ENCODE results near the gene MCAM.

The MCAM gene

GRCh38 chr11:119355091-119355843 is 38.3 kb upstream of the MCAM start:
- DNase-seq = no peak
- TF ChIP-seq GATA1 (IDR thresholded peaks at IDR 0.05; ENCODE audit: low read depth, low read length) = no peak
- TF ChIP-seq POLR2A (IDR thresholded peaks at IDR 0.05; ENCODE audit: low read length) = no peak

GRCh38 chr11:119352857-119353260 is 35.9 kb upstream of the MCAM start:
- no peak for DNase-seq
- TF ChIP-seq POLR2A (IDR thresholded peaks at IDR 0.05; ENCODE audit: low read length) = no peak
- no peak for TF ChIP-seq GATA1 (IDR thresholded peaks at IDR 0.05; ENCODE audit: low read depth, low read length)

- DNase-seq = no peak
- TF ChIP-seq POLR2A (IDR thresholded peaks at IDR 0.05; ENCODE audit: low read length) (no peak), GATA1 (IDR thresholded peaks at IDR 0.05; ENCODE audit: low read depth, low read length) (no peak)
Measured at GRCh38 chr11:119351232-119351631, 34.3 kb upstream of the MCAM start.

GRCh38 chr11:119350302-119350701 is 33.4 kb upstream of the MCAM start:
- DNase-seq = no peak
- no peak for TF ChIP-seq POLR2A (IDR thresholded peaks at IDR 0.05; ENCODE audit: low read length)
- no peak for TF ChIP-seq GATA1 (IDR thresholded peaks at IDR 0.05; ENCODE audit: low read depth, low read length)

GRCh38 chr11:119347940-119348605 is 31.1 kb upstream of the MCAM start:
- TF ChIP-seq GATA1 (IDR thresholded peaks at IDR 0.05; ENCODE audit: low read depth, low read length) (no peak), POLR2A (IDR thresholded peaks at IDR 0.05; ENCODE audit: low read length) (no peak)
- no peak for DNase-seq

GRCh38 chr11:119347242-119347641 is 30.3 kb upstream of the MCAM start:
- no peak for DNase-seq

GRCh38 chr11:119346605-119347004 is 29.7 kb upstream of the MCAM start, which contains the start of gene MFRP:
Gene MFRP, minus strand, starts transcription at chr11:119346705. Its CDS starts 192 bp downstream, at chr11:119346513.
- TF ChIP-seq GATA1 (IDR thresholded peaks at IDR 0.05; ENCODE audit: low read depth, low read length) (no peak), POLR2A (IDR thresholded peaks at IDR 0.05; ENCODE audit: low read length) (no peak)
- DNase-seq = no peak

More at GRCh38 chr11:119347242-119347641, 30.3 kb upstream of the MCAM start:
- no peak for TF ChIP-seq POLR2A (IDR thresholded peaks at IDR 0.05; ENCODE audit: low read length)

GRCh38 chr11:119345685-119346084 is 28.8 kb upstream of the MCAM start:
- no peak for DNase-seq

GRCh38 chr11:119344291-119345010 is 27.5 kb upstream of the MCAM start:
- no peak for DNase-seq
- TF ChIP-seq POLR2A (IDR thresholded peaks at IDR 0.05; ENCODE audit: low read length) (no peak), GATA1 (IDR thresholded peaks at IDR 0.05; ENCODE audit: low read depth, low read length) (no peak)

More at GRCh38 chr11:119345685-119346084, 28.8 kb upstream of the MCAM start:
- TF ChIP-seq POLR2A (IDR thresholded peaks at IDR 0.05; ENCODE audit: low read length) = no peak
- no peak for TF ChIP-seq GATA1 (IDR thresholded peaks at IDR 0.05; ENCODE audit: low read depth, low read length)

GRCh38 chr11:119343726-119344125 is 26.8 kb upstream of the MCAM start:
- TF ChIP-seq GATA1 (IDR thresholded peaks at IDR 0.05; ENCODE audit: low read depth, low read length) (no peak), POLR2A (IDR thresholded peaks at IDR 0.05; ENCODE audit: low read length) (no peak)
- DNase-seq = no peak

GRCh38 chr11:119342362-119343130 is 25.6 kb upstream of the MCAM start:
- TF ChIP-seq GATA1 (IDR thresholded peaks at IDR 0.05; ENCODE audit: low read depth, low read length) (no peak), POLR2A (IDR thresholded peaks at IDR 0.05; ENCODE audit: low read length) (no peak)
- no peak for DNase-seq

- TF ChIP-seq POLR2A (IDR thresholded peaks at IDR 0.05; ENCODE audit: low read length) (no peak), GATA1 (IDR thresholded peaks at IDR 0.05; ENCODE audit: low read depth, low read length) (no peak)
Measured at GRCh38 chr11:119342023-119342300, 25.0 kb upstream of the MCAM start.

GRCh38 chr11:119341222-119342022 is 24.5 kb upstream of the MCAM start:
- TF ChIP-seq GATA1 (IDR thresholded peaks at IDR 0.05; ENCODE audit: low read depth, low read length) (no peak), POLR2A (IDR thresholded peaks at IDR 0.05; ENCODE audit: low read length) (no peak)
- DNase-seq = no peak

More at GRCh38 chr11:119342023-119342300, 25.0 kb upstream of the MCAM start:
- DNase-seq = no peak

All from erythroblast (primary cell).